GM21825 (cell line): Measurements from ENCODE around the gene FXN.

Experiments
- ATAC-seq: cut with Tn5 transposase; IDR thresholded peaks from one replicate; pipeline ENCODE4 v1.9.1; 2021; ENCODE audit warnings: mild to moderate bottlenecking, moderate library complexity; ENCODE audit not compliant: unreplicated experiment

FXN gene

GRCh38 chr9:69137311-69137710, 101.8 kb downstream of the FXN start:
- ATAC-seq: no peak

- ATAC-seq: no peak
These were observed 104.0 kb downstream of the FXN start for GRCh38 chr9:69139596-69139995.

- no peak for ATAC-seq
These were observed 104.7 kb downstream of the FXN start for GRCh38 chr9:69140123-69140735.

GRCh38 chr9:69141851-69142250, 106.3 kb downstream of the FXN start:
- no peak for ATAC-seq

GRCh38 chr9:69143291-69143690, 107.7 kb downstream of the FXN start:
- no peak for ATAC-seq

- no peak for ATAC-seq
These were observed 109.7 kb downstream of the FXN start for GRCh38 chr9:69145144-69145715.

- ATAC-seq: no peak
These were observed 111.7 kb downstream of the FXN start for GRCh38 chr9:69147041-69147834.

GRCh38 chr9:69149321-69149807, 113.8 kb downstream of the FXN start:
- no peak for ATAC-seq
